GM12878 (cell line): Measurements from ENCODE around the gene DCTN5. TPM values are rescaled to one million over a fixed set of nuclear protein-coding genes. Genes with fewer than 3 reads are reported as not detected.

Experiments used
- ATAC-seq: fragments of 200-7000 bp; cut with Tn5 transposase; 3 replicates; pipeline ENCODE4 v1.9.1; 2020; ENCODE audit warnings: mild to moderate bottlenecking, moderate library complexity
- BruUV-seq: library from RNA; stranded (reverse); fragments of 400-500 nt; replicated peaks from 2 replicates; lab custom pipeline; 2021; lab: Mats Ljungman, UMichigan
- CTCF ChIA-PET: fragments of 300-600 bp; sonication (Branson Sonifier 250); formaldehyde crosslinking; extraction: SDS; loops from one replicate; lab custom pipeline; 2021; ENCODE audit warnings: inconsistent platforms; lab: Yijun Ruan, JAX
- POLR2A ChIA-PET: fragments of 350-600 bp; formaldehyde crosslinking; extraction: SDS; loops from one replicate; lab custom pipeline; 2021; ENCODE audit warnings: inconsistent platforms; lab: Charles Lee
- RAD21 ChIA-PET: fragments of 300-600 bp; sonication (Branson Sonifier 250); formaldehyde crosslinking; loops from one replicate; lab custom pipeline; 2023; ENCODE audit warnings: antibody characterized with exemption; ENCODE audit not compliant: unreplicated experiment; lab: Charles Lee
- SMC1A ChIA-PET: fragments of 300-600 bp; sonication (Branson Sonifier 250); formaldehyde crosslinking; loops from one replicate; lab custom pipeline; 2023; ENCODE audit not compliant: unreplicated experiment, uncharacterized antibody; lab: Charles Lee
- DNase-seq: peaks from one replicate; pipeline ENCODE4 v3.0.0-alpha.2; 2011; ENCODE audit warnings: low read depth, low spot score
- FAIRE-seq: peaks from 3 replicates; lab custom pipeline; 2011; peaks lifted over from hg19 to GRCh38; lab: Jason Lieb, UNC
- H2AFZ ChIP-seq: 2 replicates; pipeline ENCODE4 v1.6.0; 2011; ENCODE audit warnings: low read depth, low read length, control low read depth; ENCODE audit not compliant: control insufficient read depth
- H3K27ac ChIP-seq: 2 replicates; pipeline ENCODE4 v1.5.1; 2011; ENCODE audit warnings: control low read depth; ENCODE audit not compliant: control insufficient read depth, insufficient read depth
- H3K27me3 ChIP-seq, 2 experiments: replicated peaks in 1 of 2; 2 replicates each; pipeline versions ENCODE4 v1.6.0 to v1.6.1; 2011; ENCODE audit warnings: low read length in 1 of 2; ENCODE audit not compliant: control insufficient read depth in 2 of 2, insufficient read depth in 2 of 2
- H3K36me3 ChIP-seq, 2 experiments: 2 replicates each; pipeline ENCODE4 v1.5.1; 2011; ENCODE audit warnings: low read length in 1 of 2; ENCODE audit not compliant: control insufficient read depth in 2 of 2, insufficient read depth in 2 of 2
- H3K4me1 ChIP-seq: 2 replicates; pipeline ENCODE4 v1.6.1; 2011; ENCODE audit warnings: mild to moderate bottlenecking, low read length, moderate library complexity, mixed read lengths; ENCODE audit not compliant: control insufficient read depth, insufficient read depth
- H3K4me2 ChIP-seq: 2 replicates; pipeline ENCODE4 v1.6.0; 2011; ENCODE audit warnings: control low read depth; ENCODE audit not compliant: control insufficient read depth, insufficient read depth
- H3K4me3 ChIP-seq: fragments of 200-600 bp; sonication (generic); 2 replicates; pipeline ENCODE4 v1.5.1; 2016
- H3K79me2 ChIP-seq: 2 replicates; pipeline ENCODE4 v1.6.0; 2011; ENCODE audit warnings: low read length; ENCODE audit not compliant: control insufficient read depth, insufficient read depth
- H3K9ac ChIP-seq: 2 replicates; pipeline ENCODE4 v1.8.0; 2011; ENCODE audit warnings: low read length, control low read depth, mixed read lengths; ENCODE audit not compliant: control insufficient read depth, insufficient read depth
- H3K9me3 ChIP-seq: replicated peaks from 3 replicates; pipeline ENCODE4 v1.5.1; 2011; ENCODE audit warnings: mild to moderate bottlenecking, low read length; ENCODE audit not compliant: control insufficient read depth, insufficient read depth
- H4K20me1 ChIP-seq: 2 replicates; pipeline ENCODE4 v1.6.0; 2011; ENCODE audit not compliant: control insufficient read depth, insufficient read depth
- ASH2L ChIP-seq: fragments of 300-600, 200-600 bp; sonication (generic); IDR thresholded peaks from 2 replicates; pipeline ENCODE4 v1.6.1; 2017; ENCODE audit warnings: low read depth, mild to moderate bottlenecking, borderline replicate concordance
- ATF2 ChIP-seq: IDR thresholded peaks from 2 replicates; pipeline ENCODE4 v1.6.1; 2012; ENCODE audit warnings: low read length, inconsistent platforms
- CBX3 ChIP-seq: fragments of 200-600 bp; sonication (generic); IDR thresholded peaks from 2 replicates; pipeline ENCODE4 v1.6.1; 2016; ENCODE audit warnings: low read depth, borderline replicate concordance
- CUX1 ChIP-seq: IDR thresholded peaks from 2 replicates; pipeline ENCODE4 v1.6.1; 2012; ENCODE audit warnings: improper control_type of control experiment, low read depth, low read length; ENCODE audit not compliant: insufficient replicate concordance
- EZH2 ChIP-seq: IDR thresholded peaks from 2 replicates; pipeline ENCODE4 v1.6.1; 2012; ENCODE audit warnings: low read depth, mild to moderate bottlenecking, control low read depth, inconsistent platforms, low read length, borderline replicate concordance; ENCODE audit not compliant: control insufficient read depth
- MEF2B ChIP-seq: fragments of 450-650 bp; IDR thresholded peaks from 2 replicates; pipeline ENCODE4 v1.6.1; 2018; ENCODE audit warnings: mild to moderate bottlenecking, moderate library complexity; ENCODE audit not compliant: partially characterized antibody, poor library complexity, severe bottlenecking
- POLR2AphosphoS2 ChIP-seq: IDR thresholded peaks from 2 replicates; pipeline ENCODE4 v1.6.1; 2011; ENCODE audit warnings: low read depth, mild to moderate bottlenecking, low read length, improper control_type of control experiment, moderate library complexity
- TARDBP ChIP-seq: IDR thresholded peaks from 2 replicates; pipeline ENCODE4 v1.6.1; 2016; ENCODE audit warnings: borderline replicate concordance
- ZBED1 ChIP-seq: IDR thresholded peaks from 2 replicates; pipeline ENCODE4 v1.6.1; 2016; ENCODE audit warnings: borderline replicate concordance
- ZBTB4 ChIP-seq: fragments of 450-650 bp; formaldehyde crosslinking; IDR thresholded peaks from 2 replicates; pipeline ENCODE4 v1.4.0; 2022; ENCODE audit warnings: mild to moderate bottlenecking, moderate library complexity
- ZSCAN29 ChIP-seq: fragments of 450-650 bp; IDR thresholded peaks from 2 replicates; pipeline ENCODE4 v1.6.1; 2017; ENCODE audit warnings: mild to moderate bottlenecking, moderate library complexity
- WGBS: methylation state at CpG from one replicate; pipeline ENCODE4 v1.1.6; 2016; ENCODE audit warnings: low lambda C conversion rate; ENCODE audit not compliant: insufficient replicate concordance, insufficient coverage; ENCODE audit errors: missing lambda C conversion rate; 5-methylcytosine and 5-hydroxymethylcytosine counted together
- in situ Hi-C: fragments of 300-500 bp; cut with MboI; formaldehyde crosslinking; loops from 9 replicates; pipeline ENCODE4 v1.14.3; 2018; ENCODE audit warnings: mixed read lengths
- intact Hi-C: fragments of 100-400 bp; cut with micrococcal nuclease; formaldehyde crosslinking; loops from one replicate; pipeline ENCODE4 v1.14.2; 2022; ENCODE audit not compliant: unreplicated experiment
- polyA plus RNA-seq, 11 experiments: library from polyadenylated mRNA; depleted of rRNA in 4 of 11; unstranded in 6 of 11; stranded (reverse) in 5 of 11; fragments of >200 nt; fragmentation: Nextera tagmentation in 4 of 11; fragmentation: Illumina TruSeq in 1 of 11; extraction: Ambion mirVana in 4 of 11; extraction: Trizol in 1 of 11; gene quantifications; 1 replicate in 1 of 11; 2 replicates in 10 of 11; pipeline versions ENCODE4 v1.2.1 to v1.2.3, GENCODE V29; 2011 to 2016; ENCODE audit warnings: inconsistent platforms in 2 of 11, missing spikeins in 2 of 11, low read depth in 1 of 11
- total RNA-seq, 4 experiments: library from RNA; depleted of rRNA in 3 of 4; stranded (reverse); fragments of >200 nt in 3 of 4; fragmentation: Illumina TruSeq in 1 of 4; extraction: Trizol in 1 of 4; gene quantifications; 2 replicates each; pipeline versions ENCODE4 v1.2.1 to v1.2.3, GENCODE V29; 2013 to 2021

The DCTN5 gene
- total and polyA plus RNA-seq, 10 of the 15 experiments (the other 5 are each of a cell fraction or from before 2014, with no cell fraction given) = 49.1 to 153 (median 81.4) TPM

- in situ Hi-C loops (no loop called here), intact Hi-C loops (no loop called here)
- CTCF ChIA-PET = no interaction called here
- 100% methylated on average over 1 of the region's 1 CpG for WGBS
- no peak for ATAC-seq
- Histone ChIP-seq H3K4me3 (no peak overlapping the region), H3K79me2 (peaks cover 42% of the 10 kb centered on the region), H3K27me3 (no peaks in the 10 kb centered on the region), H3K9me3 (no peaks in the 10 kb centered on the region), H3K27ac (no peak overlapping the region), H3K36me3 (peaks cover 20 to 37% of the 10 kb centered on the region in 2 experiments), H2AFZ (no peak overlapping the region), H4K20me1 (no peaks in the 10 kb centered on the region), H3K4me1 (peaks cover 14% of the 10 kb centered on the region), H3K4me2 (peak overlapping the region; percentile 12; the same call in 1 of the 2 replicates), H3K9ac (no peak overlapping the region)
- FAIRE-seq = no peak
- SMC1A ChIA-PET = no interaction called here
- DNase-seq = no peak
- POLR2A ChIA-PET = interaction anchor here (1.1 kb wide), 1 partner anchor 10 kb away, joined by 3 read pairs; no protein-coding TSS in a partner anchor
- BruUV-seq = no TSS peak
- RAD21 ChIA-PET = no interaction called here
- TF ChIP-seq EZH2 (no peak), ASH2L (no peak), ZSCAN29 (no peak), MEF2B (no peak), POLR2AphosphoS2 (no peak), CUX1 (no peak), ZBED1 (no peak), ATF2 (no peak), TARDBP (no peak), ZBTB4 (CRISPR knock-in tag) (no peak), CBX3 (no peak)
These were observed 40.9 kb downstream of the DCTN5 start for GRCh38 chr16:23682181-23682580.
